DMS53 treated with DMSO at 0.1 percent for 48 hours (cell line): ENCODE data around the gene STRBP.
"Not testable (repeated sequence)": the region's sequence is repeated elsewhere in the genome, so short reads cannot be mapped to it uniquely, and the experiment has no call there.

Experiments
- DNase-seq: peaks from one replicate; lab custom pipeline; 2025; ENCODE audit not compliant: unreplicated experiment; lab: John Stamatoyannopoulos, UW

Gene STRBP

DNA sequence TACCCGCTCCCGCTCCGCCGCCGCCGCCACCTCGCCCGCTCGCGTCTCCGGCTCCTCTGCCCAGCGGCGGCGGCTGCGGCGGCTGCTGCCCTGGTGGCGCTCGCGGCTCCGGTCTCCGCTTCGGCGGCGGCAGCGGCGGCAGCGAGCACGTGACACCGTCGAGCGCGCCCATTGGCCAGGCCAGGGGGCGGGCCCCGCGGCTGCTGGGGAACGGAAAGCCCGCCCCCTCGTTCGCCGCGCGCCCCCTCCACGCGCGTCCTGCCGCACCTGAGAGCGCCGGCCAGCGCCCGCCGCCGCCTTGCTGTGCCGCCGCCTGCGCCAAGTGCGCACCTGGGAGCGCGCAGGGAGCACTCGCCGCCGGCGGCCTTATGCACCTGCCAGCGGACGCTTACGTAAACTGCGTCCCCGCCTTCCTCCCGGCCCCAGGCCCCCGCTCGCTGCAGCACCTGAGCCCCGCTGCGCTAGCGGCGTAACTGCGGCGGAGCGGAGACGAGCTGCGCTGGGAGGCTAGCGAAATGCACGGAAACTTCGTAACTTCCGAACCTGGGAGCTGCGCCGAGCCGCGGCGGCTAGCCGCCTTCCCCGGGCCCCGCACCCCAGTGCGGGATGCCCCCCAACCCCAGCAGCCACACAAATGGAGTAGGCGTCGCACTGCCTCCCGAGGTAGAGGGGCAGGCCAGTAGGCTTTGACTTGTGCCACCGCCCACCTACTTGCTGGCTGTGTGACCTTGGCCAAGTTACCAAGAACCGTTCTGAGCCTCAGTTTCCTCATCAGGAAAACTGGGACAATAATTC is at the start of gene STRBP:
Gene STRBP, minus strand, starts transcription at position 122 of the 795 bp plus-strand sequence. CDS start 84,452 bp downstream, outside the sequence.
- DNase-seq = peak; percentile 89

DNA sequence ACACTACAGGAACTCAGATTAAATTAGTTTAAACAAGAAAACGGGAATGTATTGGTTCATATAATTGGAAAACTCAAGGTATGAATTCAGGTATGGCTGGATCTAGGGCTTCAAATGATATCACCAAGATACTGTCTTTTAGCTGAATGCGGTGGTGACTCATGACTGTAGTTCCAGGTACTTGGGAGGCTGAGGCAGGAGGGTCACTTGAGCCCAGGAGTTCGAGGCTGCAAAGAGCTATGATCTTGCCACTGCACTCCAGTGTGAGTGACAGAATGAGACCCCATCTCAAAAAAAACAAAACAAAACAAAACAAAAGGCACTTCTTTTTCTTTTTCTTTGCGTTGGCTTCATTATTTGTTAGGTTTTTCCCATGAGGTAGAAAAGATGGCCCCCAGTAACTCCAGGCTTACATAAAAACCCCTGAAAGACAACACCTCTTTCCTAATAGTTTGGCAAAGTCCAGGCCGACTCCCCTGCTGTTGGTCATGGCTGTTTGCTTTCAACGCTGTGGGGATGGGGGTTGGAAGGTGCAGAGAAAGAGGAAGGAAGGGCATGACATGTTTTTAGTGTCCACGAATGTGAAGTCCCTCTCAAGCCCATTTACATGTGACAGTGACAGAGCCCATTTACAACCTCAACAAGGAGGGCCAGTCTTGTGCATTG is 47.8 kb upstream of the STRBP start:
- no peak for DNase-seq

DNA sequence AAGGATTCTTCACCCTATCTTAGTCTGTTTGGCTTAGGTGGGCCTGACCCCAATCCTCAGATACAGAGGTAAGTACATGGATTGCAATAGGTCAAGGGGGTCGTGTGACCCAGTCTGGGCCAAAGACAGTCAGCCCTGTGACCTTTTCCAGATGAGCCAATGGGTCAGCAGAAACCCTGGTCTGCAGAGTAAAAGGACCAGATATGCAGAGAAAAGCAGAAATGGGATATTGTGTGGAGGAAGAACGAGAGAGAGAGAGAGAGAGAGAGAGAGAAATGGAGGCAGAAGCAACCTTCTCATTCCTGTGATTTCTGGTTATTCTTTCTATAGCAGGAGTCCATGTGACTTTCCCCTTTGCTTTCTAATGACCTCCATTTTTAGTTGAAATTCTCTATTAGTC is 47.2 kb upstream of the STRBP start:
- no peak for DNase-seq

DNA sequence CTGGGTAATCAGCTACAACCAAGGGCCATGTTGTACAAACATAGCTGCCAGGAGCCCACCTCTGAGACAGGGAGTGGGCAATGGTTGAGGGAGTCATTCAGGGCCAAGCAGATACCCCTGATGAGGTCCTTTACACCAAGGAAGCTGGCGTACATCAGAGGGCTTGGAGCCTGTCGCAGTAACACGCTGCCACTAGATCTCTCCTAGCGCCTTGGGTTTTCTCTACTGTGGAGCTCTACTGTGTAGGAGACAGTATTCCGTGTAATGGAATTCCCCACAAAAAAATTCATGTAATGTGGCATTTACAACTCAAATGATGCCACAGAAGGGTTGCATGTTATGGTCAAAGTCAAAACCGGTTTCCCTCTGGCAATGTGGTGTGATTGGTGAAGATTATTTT is 46.2 kb upstream of the STRBP start:
- no peak for DNase-seq

DNA sequence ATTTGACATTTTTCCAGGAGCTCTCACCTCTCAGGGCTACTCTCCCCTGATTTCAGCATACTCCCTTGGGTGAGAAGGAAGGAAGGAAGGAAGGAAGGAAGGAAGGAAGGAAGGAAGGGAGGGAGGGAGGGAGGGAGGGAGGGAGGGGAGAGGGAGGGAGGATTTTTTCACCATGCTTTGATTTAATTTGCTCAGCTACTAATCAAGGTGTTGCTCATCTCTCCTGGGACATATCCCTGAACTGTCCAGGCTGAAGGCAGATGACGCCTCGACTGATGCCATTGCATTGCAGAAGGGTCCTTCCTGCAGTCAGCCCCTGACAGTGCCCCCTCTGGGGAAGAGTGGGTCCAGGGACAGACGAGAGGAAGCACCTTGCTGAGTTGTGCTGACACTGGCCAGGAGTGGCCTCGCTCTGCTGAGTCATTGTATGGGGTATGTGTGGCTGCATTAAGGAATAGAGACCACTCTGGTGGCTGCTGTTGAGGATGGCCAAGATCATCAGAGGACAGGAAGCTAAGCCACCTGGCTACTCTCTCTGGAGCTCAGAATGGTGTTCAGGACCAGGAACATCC is 44.0 kb upstream of the STRBP start:
- DNase-seq = no peak

DNA sequence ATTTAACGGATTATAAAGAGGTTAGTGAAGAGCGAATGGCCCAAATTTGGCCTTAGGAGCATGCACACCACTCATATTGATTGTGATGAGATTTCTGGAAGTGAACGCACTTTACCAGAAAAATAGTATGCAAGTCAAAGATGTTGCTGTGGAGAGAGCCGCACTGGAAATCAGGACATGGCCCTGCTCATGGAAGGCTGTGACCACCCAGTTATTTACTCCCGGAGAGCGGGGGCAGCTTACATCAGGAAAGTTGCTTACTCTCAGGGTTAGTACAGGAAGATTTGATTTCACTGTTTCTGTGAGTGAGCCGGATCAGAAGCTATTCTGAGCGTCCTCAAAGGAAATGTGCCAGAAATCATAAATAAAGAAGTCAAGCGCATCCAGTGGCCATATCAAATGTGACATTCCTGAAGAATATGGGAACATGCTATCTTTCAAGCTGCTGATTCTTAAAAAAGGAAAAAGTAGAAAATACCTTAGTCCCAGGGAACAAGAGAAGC is 42.9 kb upstream of the STRBP start:
- DNase-seq = no peak

DNA sequence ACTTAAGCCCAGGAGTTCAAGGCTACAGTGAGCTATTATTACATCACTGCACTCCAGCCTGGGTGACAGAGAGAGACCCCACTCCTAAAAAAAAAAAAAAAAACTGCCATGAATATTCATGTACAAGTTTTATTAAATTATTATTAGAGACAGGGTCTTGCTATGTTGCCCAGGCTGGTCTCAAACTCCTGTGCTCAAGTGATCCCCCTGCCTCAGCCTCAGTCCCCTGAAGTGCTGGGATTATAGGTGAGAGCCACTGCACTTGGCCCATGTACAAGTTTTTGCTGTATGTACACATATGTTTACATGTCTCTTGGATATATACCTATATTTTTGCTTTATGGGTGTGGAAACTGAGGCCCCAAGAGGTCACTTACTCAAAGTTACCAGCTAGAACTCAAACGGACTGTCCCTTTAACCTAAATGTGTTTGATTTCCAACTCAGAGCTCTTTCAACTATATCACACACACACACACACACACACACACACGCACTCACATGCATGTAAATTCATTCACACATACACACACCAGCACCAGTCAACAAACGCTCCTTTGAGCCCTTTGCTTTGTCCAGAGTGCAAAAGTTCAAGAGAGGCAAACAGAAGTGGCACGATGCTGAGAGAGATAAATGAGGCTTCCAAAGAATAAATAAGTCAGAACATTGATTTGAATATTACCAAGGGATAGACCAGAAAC is 42.3 kb upstream of the STRBP start:
- no peak for DNase-seq

DNA sequence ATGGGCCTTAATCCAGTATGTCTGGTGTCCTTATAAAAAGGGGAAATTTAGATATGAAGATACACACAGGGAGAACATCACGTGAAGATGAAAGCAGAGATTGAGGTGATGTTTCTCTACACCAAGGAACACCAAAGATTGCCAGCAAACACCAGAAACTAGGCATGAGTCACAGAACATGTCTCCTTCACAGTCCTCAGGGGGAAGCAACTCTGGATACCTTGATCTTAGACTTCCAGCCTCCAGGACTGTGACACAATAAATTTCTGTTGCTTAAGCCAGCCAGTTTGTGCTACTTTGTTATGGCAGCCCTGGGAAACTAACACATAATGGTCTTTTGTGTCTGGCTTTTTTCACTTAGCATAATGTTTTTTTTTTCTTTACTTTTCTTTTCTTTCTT is 41.2 kb upstream of the STRBP start:
- no peak for DNase-seq

DNA sequence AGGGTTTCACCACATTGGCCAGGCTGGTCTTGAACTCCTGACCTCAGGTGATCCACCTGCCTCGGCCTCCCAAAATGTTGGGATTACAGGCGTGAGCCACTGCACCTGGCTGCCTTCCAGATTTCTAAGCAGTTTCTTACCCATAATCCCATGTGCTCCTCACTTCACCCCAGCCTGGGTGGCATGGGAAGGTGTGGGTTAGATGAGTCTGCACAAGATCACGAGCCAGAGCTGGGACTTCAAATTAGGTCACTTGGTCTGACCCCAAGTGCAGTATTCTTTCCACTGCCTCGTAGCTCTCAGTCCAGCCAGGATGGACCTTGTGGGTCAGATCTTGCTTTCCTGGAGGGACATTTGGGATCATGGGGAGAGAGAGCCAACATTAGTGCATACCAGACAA is 37.5 kb upstream of the STRBP start:
- no peak for DNase-seq

DNA sequence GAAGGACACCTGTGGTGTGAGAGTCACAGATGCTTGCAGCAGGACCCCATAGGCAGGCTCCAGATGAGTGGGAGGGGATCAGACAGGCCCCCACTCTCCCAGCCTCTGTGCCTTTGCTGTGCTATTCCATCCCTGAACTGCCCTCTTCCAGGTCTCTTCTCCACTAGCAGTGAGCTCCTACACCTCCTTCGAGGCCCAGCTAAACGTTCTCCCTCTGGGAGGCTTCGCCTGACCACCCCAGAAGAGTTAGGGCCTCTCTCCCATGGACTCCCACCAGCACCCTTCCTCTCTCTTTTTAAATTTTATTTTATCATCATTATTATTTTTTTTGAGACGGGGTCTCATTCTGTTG is 35.9 kb upstream of the STRBP start:
- no peak for DNase-seq

DNA sequence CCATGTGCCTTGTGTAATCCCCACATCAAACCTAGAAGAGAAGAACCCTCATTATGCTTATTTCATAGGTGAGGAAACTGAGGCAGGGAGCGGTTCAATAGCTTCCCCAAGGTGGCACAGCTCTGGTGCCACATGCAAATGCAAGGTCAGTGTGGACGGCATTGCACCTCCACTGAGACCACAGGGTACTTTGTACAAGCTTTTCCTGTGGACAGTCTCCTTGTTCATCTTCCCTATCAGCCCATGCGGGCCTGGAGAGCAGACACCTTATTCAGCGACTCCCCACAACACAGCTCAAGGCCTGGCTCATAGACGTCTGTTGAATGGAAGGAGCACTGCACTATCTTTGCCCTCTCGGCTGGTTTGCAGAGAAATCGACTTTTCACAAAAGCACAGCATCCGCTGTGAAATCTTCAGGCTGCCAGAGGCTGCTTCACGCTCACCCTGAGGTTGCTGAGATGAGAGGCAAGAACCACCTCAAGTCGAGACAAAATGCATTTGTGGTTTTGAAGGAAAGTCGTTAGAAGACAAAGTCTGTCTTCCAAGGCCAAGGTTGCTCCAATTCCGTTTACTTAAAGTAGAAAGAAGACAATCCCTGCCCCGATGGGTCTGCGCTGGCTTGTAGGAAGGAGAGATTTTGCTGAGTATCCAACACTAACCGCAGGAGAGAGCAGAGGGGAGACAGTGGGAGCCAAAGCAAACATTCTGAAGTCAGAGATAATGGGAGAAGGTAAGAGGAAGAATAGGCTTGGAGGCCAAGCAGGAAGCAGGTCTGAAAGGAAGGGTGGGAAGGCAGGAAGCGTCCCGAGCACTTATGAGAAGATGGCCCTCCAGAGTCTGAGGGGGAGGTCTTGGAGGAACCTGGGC is 34.2 kb upstream of the STRBP start:
- DNase-seq = no peak

DNA sequence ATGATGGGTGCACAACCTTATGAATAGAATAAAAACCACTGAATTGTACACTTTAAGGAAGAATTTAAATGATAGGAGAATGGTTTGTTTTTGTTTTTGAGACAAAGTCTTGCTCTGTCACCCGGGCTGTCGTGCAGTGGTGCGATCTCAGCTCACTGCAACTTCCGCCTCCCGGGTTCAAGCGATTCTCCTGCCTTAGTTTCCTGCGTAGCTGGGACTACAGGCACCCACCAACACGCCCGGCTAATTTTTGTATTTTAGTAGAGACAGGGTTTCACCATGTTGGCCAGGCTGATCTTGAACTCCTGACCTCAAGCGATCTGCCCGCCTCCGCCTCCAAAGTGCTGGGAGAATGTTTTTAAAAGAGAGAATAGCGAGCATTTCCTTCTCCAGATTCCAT is 33.5 kb upstream of the STRBP start:
- DNase-seq = not testable (repeated sequence)

DNA sequence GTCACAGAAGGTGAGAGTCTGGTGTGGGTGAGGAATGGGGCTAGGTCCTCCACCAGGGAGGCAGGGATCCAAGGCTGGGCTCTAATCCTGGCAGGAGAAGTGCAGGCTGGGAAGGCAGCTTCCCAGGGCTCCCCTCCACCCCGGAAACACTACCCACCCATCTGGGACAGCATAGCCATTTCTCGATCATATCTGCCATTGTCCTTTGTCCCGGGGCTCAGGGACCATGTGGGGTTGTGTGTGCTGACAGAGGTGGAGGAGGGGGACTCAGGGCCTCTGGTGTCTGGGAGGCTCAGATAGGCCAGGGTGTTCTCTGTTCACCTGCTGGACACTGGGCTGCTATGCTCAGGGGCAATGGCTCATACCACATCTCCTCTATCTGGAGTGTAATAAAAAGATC is 32.2 kb upstream of the STRBP start:
- DNase-seq = no peak

DNA sequence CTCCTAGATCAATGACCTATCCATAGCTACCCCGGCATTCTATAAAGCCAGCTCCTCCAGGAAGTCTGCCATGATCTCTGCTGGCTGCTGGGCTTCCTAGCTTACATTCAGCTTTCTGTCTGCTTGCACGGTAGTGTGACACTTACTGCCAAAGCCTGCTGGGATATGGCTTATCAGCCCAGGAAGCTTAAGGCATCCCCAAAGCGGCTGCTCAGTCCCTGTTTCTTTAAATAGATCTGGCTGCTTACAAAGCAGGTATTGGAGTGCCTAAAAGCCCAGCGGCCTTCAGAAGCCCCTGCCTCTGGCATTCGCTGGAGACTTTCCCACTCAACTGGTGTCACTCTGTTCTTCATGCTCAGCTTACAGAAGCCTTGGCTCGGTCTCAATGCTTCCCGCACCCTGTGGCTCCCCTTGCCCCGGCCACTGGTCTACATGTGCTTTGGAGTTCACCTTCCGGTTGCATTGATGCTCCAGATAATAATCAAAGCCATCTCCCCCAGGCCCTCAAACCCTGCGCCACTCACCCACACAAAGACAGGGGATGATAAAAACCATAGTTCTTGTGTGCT is 31.3 kb upstream of the STRBP start:
- DNase-seq = no peak

DNA sequence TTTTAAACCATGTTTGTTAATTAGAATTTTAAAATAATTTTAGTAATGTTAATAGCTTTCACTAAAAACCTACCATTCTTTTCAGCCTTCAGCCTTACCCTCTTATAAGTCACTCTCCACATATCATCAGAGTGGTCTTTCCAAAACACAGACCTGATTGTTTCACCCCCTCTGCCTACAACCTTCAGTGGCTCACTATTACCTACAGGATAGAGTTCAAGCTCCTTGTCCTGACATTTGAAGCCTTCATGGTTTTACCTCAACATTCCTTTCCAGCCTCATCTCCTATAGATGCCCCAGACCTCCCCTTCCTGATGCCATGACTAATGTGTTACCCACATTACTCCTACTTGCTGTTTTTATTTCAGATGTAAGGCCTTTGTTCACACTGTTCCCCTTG is 27.8 kb upstream of the STRBP start:
- DNase-seq = no peak

DNA sequence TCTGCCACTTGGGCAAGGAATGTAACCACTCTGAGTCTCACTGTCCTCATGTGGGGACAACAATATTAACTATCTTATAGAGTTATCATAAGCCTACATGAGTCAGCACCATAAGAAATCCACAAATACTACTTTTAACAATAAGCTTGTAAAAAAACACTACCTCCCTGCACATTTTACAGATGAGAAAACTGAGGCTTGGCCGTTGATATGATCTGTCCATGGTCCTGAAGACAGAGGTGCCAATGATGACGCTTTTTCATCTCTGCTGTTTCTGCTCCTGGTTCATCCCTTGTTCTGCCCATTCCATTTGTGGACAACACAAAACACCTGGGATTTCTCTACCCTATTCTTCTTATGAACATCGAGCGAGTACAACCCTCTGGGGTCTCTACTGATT is 23.4 kb upstream of the STRBP start:
- no peak for DNase-seq

DNA sequence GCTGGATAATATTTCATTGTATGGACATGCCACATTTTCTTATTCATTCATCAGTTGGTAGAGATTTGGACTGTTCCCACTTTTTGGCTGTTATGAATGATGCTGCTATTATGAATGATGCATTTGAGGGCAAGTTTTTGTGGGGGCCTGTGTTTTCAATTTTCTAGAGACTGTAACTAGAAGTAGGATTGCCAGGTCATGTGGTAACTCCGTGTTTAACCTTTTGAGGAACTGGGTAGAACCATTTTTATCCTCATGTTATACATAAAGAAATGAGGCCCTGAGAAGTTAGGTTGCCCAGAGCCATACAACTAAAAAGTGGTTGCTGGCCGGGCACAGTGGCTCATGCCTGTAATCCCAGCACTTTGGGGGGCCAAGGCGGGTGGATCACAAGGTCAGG is 22.4 kb upstream of the STRBP start:
- DNase-seq = no peak

DNA sequence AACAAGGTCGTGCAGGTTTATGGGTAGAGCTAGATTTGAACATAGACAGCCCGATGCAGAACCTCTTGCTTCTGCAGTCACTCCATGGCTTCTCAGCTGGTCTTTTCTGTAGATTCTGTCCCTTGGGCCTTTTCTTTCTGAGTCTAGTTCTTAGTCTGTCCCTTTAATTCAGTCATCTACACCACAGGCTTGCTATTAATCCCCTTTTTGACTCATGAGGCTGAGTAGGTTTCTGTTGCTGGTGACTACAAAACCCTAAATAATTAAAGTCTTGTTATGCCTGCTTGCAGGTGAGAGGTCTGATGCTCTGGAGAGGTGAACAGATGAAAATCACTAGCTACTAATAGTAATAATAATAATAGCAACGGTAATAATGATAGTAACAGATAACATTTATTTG is 19.3 kb upstream of the STRBP start:
- no peak for DNase-seq

DNA sequence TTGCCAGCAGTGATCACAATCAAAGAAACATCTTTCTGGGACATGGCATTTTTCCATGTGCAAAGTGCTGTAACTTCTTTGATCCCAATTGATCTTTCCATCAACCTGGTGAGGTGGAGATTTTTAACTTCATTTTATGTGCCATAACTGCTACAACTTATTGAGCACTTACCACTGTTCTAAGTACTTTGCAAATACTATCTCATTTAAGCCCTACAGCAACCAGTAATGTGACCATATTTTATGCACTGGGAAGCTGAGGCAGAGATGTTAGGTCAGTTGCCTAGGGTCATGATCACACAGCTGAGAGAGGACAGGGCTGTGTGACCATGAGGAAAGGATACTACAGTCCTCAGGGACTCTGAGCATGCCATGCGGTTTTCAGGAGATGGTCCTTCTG is 17.9 kb upstream of the STRBP start:
- no peak for DNase-seq

DNA sequence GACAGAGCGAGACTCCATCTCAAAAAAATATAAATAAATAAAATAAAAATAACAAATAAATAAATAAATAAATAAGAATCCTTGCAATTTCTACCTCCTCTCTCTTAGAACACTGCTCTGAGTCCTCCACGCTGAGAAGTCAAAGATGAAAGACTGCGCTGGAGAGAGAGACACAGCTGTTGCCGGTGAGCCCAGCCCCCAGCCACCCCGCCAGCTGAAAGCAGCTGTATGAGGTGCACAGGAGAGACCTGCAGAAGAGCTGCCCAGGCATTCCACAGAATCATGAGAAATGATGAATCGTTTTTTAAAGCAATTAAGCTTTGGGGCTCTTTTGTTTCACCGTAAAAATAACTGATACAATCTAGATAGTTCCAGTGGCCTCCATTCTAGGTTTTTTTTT is 16.3 kb upstream of the STRBP start:
- DNase-seq = no peak
